ENCODE measurements around the gene NPLOC4.

NPLOC4 gene

GRCh38 chr17:81662002-81662401 is 25.1 kb upstream of the NPLOC4 start:
- no peak for DNase-seq (ENCODE audit: low spot score)

GRCh38 chr17:81660441-81660840 is 23.5 kb upstream of the NPLOC4 start:
- DNase-seq (ENCODE audit: low spot score): no peak

GRCh38 chr17:81659038-81659437 is 22.1 kb upstream of the NPLOC4 start:
- no peak for DNase-seq (ENCODE audit: low spot score)

GRCh38 chr17:81656835-81657234 is 19.9 kb upstream of the NPLOC4 start:
- DNase-seq (ENCODE audit: low spot score): no peak

GRCh38 chr17:81656118-81656743 is 19.3 kb upstream of the NPLOC4 start, which contains the start of gene PDE6G:
Gene PDE6G (minus strand): TSS chr17:81656542. CDS start chr17:81653305, 3,237 bp downstream.
- no peak for DNase-seq (ENCODE audit: low spot score)

- DNase-seq (ENCODE audit: low spot score): no peak
These were observed 18.6 kb upstream of the NPLOC4 start for GRCh38 chr17:81655378-81656117.

- no peak for DNase-seq (ENCODE audit: low spot score)
These were observed 16.2 kb upstream of the NPLOC4 start for GRCh38 chr17:81652906-81653771.

GRCh38 chr17:81651692-81652091 is 14.8 kb upstream of the NPLOC4 start:
- no peak for DNase-seq (ENCODE audit: low spot score)

- no peak for DNase-seq (ENCODE audit: low spot score)
These were observed 14.0 kb upstream of the NPLOC4 start for GRCh38 chr17:81650951-81651350.

- no peak for DNase-seq (ENCODE audit: low spot score)
These were observed 11.8 kb upstream of the NPLOC4 start for GRCh38 chr17:81648707-81649085.

GRCh38 chr17:81648013-81648706 is 11.2 kb upstream of the NPLOC4 start:
- no peak for DNase-seq (ENCODE audit: low spot score)

- no peak for DNase-seq (ENCODE audit: low spot score)
These were observed 10.7 kb upstream of the NPLOC4 start for GRCh38 chr17:81647640-81648012.

- no peak for DNase-seq (ENCODE audit: low spot score)
These were observed 10.1 kb upstream of the NPLOC4 start for GRCh38 chr17:81646869-81647600.

- DNase-seq (ENCODE audit: low spot score): no peak
These were observed 8.4 kb upstream of the NPLOC4 start for GRCh38 chr17:81644976-81645952.

- no peak for DNase-seq (ENCODE audit: low spot score)
These were observed 7.6 kb upstream of the NPLOC4 start for GRCh38 chr17:81644496-81644895.

GRCh38 chr17:81641825-81642489 is 5.0 kb upstream of the NPLOC4 start:
- no peak for DNase-seq (ENCODE audit: low spot score)

GRCh38 chr17:81640011-81640410 is 3.1 kb upstream of the NPLOC4 start:
- no peak for DNase-seq (ENCODE audit: low spot score)

- DNase-seq (ENCODE audit: low spot score): no peak
These were observed 1.8 kb upstream of the NPLOC4 start for GRCh38 chr17:81638683-81639082.

GRCh38 chr17:81635973-81636504 is 873 bp downstream of the NPLOC4 start:
- DNase-seq (ENCODE audit: low spot score): no peak

All from HuH-7 (cell line).